ENCODE data around the gene SLC39A13.

The SLC39A13 gene

GRCh38 chr11:47369676-47370075, 38.7 kb upstream of the SLC39A13 start:
- Histone ChIP-seq H3K27ac (no peak overlapping the region), H3K4me3 (no peak overlapping the region)
- TF ChIP-seq CTCF (IDR thresholded peaks at IDR 0.05): no peak
- no peak for DNase-seq (ENCODE audit: low spot score)

- Histone ChIP-seq H3K27ac (no peak overlapping the region), H3K4me3 (no peak overlapping the region)
- no peak for DNase-seq (ENCODE audit: low spot score)
- TF ChIP-seq CTCF (IDR thresholded peaks at IDR 0.05): no peak
Measured at GRCh38 chr11:47372422-47372821, 36.0 kb upstream of the SLC39A13 start.

- TF ChIP-seq CTCF (IDR thresholded peaks at IDR 0.05): peak; percentile 95
- peak overlapping the region in 1 of 2 donors; percentile 2 for H3K27ac ChIP-seq
- H3K4me3 ChIP-seq: no peak overlapping the region
- DNase-seq (ENCODE audit: low spot score): peak; percentile 72
Measured at GRCh38 chr11:47373876-47374719, 34.3 kb upstream of the SLC39A13 start.

GRCh38 chr11:47374720-47375019, 33.7 kb upstream of the SLC39A13 start:
- TF ChIP-seq CTCF (IDR thresholded peaks at IDR 0.05): no peak
- no peak for DNase-seq (ENCODE audit: low spot score)
- H3K27ac ChIP-seq: peak overlapping the region in 1 of 2 donors; percentile 2
- no peak overlapping the region for H3K4me3 ChIP-seq

GRCh38 chr11:47375020-47375419, 33.4 kb upstream of the SLC39A13 start:
- no peak for TF ChIP-seq CTCF (IDR thresholded peaks at IDR 0.05)
- H3K27ac ChIP-seq: peak overlapping the region in 1 of 2 donors; percentile 74
- no peak overlapping the region for H3K4me3 ChIP-seq
- no peak for DNase-seq (ENCODE audit: low spot score)

GRCh38 chr11:47375546-47376085, 32.8 kb upstream of the SLC39A13 start:
- H3K4me3 ChIP-seq: peak overlapping the region; percentile 62
- no peak for TF ChIP-seq CTCF (IDR thresholded peaks at IDR 0.05)
- peak overlapping the region in 1 of 2 donors; percentile 74 for H3K27ac ChIP-seq
- no peak for DNase-seq (ENCODE audit: low spot score)

GRCh38 chr11:47376107-47376524, 32.3 kb upstream of the SLC39A13 start:
- no peak for DNase-seq (ENCODE audit: low spot score)
- peak overlapping the region; percentile 62 for H3K4me3 ChIP-seq
- peak overlapping the region in 1 of 2 donors; percentile 74 for H3K27ac ChIP-seq
- TF ChIP-seq CTCF (IDR thresholded peaks at IDR 0.05): no peak
